SK-N-SH (cell line): Measurements from ENCODE around the gene EIF4E.
"Not testable (repeated sequence)": the region's sequence is repeated elsewhere in the genome, so short reads cannot be mapped to it uniquely, and the experiment has no call there.

Experiments used
- FOXJ3 ChIP-seq: sonication (generic); formaldehyde crosslinking; IDR thresholded peaks from 2 replicates; pipeline ENCODE4 v1.5.1; 2020; ENCODE audit warnings: mild to moderate bottlenecking, missing genetic modification reagents
- FOXM1 ChIP-seq: IDR thresholded peaks from 2 replicates; pipeline ENCODE4 v1.4.0; 2012; ENCODE audit warnings: low read depth, mild to moderate bottlenecking
- POLR2AphosphoS5 ChIP-seq: IDR thresholded peaks from 2 replicates; pipeline ENCODE4 v1.6.1; 2012; ENCODE audit warnings: low read depth, low read length
- RAD21 ChIP-seq: IDR thresholded peaks from 2 replicates; pipeline ENCODE4 v1.6.1; 2012; ENCODE audit warnings: mild to moderate bottlenecking, low read length
- RCOR1 ChIP-seq: fragments of 150-350 bp; IDR thresholded peaks from 2 replicates; pipeline ENCODE4 v1.6.1; 2017; ENCODE audit warnings: antibody characterized with exemption, low read length
- TAF1 ChIP-seq: IDR thresholded peaks from 2 replicates; pipeline ENCODE4 v1.6.1; 2012; ENCODE audit warnings: low read depth, mild to moderate bottlenecking, low read length, moderate library complexity, borderline replicate concordance
- TCF12 ChIP-seq: IDR thresholded peaks from 2 replicates; pipeline ENCODE4 v1.4.0; 2012
- TEAD4 ChIP-seq: IDR thresholded peaks from 2 replicates; pipeline ENCODE4 v1.4.0; 2012; ENCODE audit warnings: mild to moderate bottlenecking, borderline replicate concordance; ENCODE audit not compliant: insufficient read depth
- TF ChIP-seq, protein P1 (sequence below): fragments of 150-350 bp; IDR thresholded peaks from 2 replicates; pipeline ENCODE4 v1.6.1; 2017; ENCODE audit warnings: antibody characterized with exemption, low read length, low read depth, borderline replicate concordance
- TF ChIP-seq, protein P2 (sequence below): fragments of 200-600 bp; sonication (generic); IDR thresholded peaks from 2 replicates; pipeline ENCODE4 v1.6.1; 2017; ENCODE audit warnings: antibody characterized with exemption, mild to moderate bottlenecking, moderate library complexity
- TF ChIP-seq, protein P3 (sequence below): IDR thresholded peaks from 2 replicates; pipeline ENCODE4 v1.6.1; 2012; ENCODE audit warnings: mild to moderate bottlenecking, low read depth, low read length, moderate library complexity

DNA sequence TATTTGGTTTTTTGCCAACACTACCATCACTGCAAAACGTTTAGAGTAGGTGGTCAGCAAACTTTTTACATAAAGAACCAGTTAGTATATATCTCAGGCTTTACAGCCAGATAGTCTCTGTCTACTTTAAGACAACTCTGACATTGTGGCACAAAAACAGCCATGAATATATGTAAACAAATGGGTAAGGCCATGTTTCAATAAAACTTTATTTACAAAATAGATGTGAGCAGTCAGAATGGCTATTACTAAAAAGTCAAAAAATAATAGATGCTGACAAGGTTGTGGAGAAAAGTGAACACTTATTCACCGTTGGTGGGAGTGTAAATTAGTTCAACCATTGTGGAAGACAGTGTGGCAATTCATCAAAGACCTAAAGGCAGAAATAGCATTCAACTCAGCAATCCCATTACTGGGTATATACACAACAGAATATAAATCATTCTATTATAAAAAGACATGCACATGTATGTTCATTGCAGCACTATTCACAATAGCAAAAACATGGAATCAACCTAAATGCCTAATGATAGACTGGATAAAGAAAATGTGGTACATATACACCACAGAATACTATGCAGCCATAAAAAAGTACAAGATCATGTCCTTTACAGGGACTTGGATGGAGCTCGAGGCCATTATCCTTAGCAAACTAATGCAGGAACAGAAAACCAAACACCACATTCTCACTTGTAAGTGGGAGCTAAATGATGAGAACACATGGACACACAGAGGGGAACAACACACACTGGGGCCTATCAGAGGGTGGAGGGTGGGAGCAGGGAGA is 56.6 kb downstream of the EIF4E start:
- TF ChIP-seq, protein P1, sequence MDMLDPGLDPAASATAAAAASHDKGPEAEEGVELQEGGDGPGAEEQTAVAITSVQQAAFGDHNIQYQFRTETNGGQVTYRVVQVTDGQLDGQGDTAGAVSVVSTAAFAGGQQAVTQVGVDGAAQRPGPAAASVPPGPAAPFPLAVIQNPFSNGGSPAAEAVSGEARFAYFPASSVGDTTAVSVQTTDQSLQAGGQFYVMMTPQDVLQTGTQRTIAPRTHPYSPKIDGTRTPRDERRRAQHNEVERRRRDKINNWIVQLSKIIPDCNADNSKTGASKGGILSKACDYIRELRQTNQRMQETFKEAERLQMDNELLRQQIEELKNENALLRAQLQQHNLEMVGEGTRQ, result not testable (repeated sequence)
- TF ChIP-seq POLR2AphosphoS5, RCOR1, RAD21, FOXM1, TAF1, TCF12, FOXJ3, TEAD4: not testable (repeated sequence)
- TF ChIP-seq, protein P2, sequence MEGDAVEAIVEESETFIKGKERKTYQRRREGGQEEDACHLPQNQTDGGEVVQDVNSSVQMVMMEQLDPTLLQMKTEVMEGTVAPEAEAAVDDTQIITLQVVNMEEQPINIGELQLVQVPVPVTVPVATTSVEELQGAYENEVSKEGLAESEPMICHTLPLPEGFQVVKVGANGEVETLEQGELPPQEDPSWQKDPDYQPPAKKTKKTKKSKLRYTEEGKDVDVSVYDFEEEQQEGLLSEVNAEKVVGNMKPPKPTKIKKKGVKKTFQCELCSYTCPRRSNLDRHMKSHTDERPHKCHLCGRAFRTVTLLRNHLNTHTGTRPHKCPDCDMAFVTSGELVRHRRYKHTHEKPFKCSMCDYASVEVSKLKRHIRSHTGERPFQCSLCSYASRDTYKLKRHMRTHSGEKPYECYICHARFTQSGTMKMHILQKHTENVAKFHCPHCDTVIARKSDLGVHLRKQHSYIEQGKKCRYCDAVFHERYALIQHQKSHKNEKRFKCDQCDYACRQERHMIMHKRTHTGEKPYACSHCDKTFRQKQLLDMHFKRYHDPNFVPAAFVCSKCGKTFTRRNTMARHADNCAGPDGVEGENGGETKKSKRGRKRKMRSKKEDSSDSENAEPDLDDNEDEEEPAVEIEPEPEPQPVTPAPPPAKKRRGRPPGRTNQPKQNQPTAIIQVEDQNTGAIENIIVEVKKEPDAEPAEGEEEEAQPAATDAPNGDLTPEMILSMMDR, result not testable (repeated sequence)
- TF ChIP-seq, protein P3, sequence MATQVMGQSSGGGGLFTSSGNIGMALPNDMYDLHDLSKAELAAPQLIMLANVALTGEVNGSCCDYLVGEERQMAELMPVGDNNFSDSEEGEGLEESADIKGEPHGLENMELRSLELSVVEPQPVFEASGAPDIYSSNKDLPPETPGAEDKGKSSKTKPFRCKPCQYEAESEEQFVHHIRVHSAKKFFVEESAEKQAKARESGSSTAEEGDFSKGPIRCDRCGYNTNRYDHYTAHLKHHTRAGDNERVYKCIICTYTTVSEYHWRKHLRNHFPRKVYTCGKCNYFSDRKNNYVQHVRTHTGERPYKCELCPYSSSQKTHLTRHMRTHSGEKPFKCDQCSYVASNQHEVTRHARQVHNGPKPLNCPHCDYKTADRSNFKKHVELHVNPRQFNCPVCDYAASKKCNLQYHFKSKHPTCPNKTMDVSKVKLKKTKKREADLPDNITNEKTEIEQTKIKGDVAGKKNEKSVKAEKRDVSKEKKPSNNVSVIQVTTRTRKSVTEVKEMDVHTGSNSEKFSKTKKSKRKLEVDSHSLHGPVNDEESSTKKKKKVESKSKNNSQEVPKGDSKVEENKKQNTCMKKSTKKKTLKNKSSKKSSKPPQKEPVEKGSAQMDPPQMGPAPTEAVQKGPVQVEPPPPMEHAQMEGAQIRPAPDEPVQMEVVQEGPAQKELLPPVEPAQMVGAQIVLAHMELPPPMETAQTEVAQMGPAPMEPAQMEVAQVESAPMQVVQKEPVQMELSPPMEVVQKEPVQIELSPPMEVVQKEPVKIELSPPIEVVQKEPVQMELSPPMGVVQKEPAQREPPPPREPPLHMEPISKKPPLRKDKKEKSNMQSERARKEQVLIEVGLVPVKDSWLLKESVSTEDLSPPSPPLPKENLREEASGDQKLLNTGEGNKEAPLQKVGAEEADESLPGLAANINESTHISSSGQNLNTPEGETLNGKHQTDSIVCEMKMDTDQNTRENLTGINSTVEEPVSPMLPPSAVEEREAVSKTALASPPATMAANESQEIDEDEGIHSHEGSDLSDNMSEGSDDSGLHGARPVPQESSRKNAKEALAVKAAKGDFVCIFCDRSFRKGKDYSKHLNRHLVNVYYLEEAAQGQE, result not testable (repeated sequence)
